Fibroblast of skin of scalp (primary cell): ENCODE data around the gene TEX14.

Experiments used
- DNase-seq: peaks from one replicate; pipeline ENCODE4 v3.0.0-alpha.2; 2013

The TEX14 gene

DNA sequence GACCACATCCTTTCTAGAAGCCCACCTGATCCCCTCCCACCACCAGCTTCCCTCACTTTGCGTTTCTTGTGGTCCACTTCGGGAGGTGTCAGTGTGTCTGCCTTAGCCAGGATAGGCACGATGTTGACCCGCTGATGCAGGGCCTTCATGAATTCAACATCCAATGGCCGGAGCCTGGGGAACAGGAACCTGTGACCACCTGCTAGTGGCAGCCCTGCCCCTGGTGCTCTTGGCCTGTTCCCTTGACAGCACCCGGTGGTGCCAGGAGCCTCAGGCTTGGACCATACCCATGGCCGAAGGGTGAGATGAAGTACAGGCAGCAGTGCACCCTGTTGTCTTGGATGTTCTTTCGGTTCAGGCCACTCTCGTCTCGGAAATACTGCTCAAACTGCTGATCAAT lies 170.2 kb downstream of the TEX14 start:
- no peak for DNase-seq

DNA sequence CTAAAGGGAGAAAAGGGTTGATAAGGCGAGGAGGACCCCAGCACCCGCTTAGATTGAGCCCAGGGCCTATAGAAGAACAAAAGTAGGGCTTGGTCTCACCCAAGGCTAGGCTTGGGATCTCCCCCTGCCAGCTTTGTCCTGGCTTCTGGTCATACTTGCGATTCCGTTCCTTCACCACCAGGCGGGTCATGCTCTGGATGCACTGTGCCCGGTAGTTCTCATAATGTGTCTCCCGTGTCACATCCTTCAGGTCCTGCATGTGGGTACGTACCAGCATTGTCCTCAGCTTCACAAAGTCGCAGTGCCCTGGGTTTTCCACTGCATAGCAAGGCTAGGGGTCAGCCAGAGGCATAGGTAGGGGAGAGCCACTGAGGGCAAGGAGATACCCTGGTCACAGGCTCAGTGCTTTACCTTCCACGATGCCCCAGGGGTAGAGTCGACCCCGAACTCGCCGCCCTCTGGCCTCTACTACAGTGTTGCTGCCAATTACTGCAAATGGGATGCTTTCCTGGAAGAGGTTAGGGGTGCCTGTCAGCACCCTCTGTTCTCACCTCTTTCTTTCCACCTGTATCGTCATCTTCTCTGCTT lies 170.9 kb downstream of the TEX14 start:
- peak; percentile 45 for DNase-seq

GRCh38 chr17:58517928-58518609 lies 173.8 kb downstream of the TEX14 start:
- DNase-seq, result peak; percentile 100

DNA sequence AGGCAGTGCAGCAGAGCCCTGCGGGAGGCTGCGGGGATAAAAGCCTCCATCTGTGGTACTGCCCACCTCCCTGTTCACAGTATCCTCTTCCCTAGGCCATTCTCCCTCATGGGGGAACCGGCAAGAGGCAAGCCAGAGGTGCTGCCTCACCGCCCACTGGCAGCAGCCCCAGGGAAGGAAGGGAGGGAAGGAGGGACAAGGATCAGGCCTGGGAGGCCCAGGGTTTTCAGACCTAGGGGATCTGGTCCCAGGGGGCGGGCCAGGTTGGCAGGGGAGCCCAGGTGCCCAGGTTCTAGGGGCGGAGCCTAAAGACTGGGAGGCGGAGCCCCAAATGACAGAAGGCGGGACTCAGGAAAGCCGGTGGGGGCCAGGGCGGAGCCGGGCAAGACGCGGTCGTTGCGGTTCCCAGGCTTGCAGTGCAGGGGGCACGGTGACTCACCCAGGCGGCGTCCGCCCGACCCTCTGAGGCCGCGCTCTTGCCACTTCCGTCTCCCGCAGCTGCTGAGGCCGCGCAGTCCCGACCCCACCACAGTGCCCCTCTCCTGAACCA lies 174.4 kb downstream of the TEX14 start:
- no peak for DNase-seq

GRCh38 chr17:58516644-58517377 lies 175.0 kb downstream of the TEX14 start:
- no peak for DNase-seq

GRCh38 chr17:58515286-58515685 lies 176.6 kb downstream of the TEX14 start:
- DNase-seq, result no peak

GRCh38 chr17:58514770-58515157 lies 177.1 kb downstream of the TEX14 start:
- DNase-seq, result no peak

GRCh38 chr17:58513965-58514769 lies 177.7 kb downstream of the TEX14 start, which contains the start of gene MTMR4:
Gene MTMR4, minus strand, starts transcription at chr17:58514638. Its CDS starts 231 bp downstream, at chr17:58514407.
- peak; percentile 79 for DNase-seq

DNA sequence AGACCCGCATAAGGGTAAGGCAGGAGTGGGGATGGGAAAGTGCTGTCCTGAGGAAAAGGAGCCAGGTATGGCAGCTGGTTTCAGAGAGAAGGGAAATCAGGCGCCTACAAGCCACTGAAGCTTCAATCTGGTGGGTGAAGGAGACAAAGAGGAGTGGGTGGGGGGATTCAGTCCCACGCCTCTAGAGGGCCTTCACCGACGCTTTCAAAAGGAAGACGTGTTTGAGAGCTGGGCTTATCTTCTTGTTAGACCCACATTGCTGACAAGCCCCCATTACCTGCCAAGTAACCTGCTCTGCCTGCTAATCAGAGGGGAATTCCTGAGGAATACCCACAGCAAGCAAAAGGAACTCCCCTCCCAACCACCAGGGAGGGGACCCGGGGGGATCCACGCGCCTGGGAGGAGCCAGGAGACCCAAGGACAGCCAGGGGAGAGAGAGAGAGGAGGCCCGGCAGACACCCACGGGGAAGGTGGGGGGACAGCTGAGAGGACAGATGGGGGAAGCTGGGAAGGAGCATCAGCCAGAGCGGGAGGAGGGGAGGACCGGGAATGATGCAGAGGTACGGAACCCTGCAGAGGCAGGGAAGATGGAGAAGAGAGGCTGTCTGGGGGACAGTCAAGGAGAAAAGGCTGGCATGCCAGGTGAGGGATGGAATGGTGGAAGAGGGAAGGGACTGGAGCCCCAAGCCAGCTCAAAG lies 178.4 kb downstream of the TEX14 start:
- no peak for DNase-seq

GRCh38 chr17:58510075-58510474 lies 181.8 kb downstream of the TEX14 start:
- no peak for DNase-seq

- DNase-seq, result no peak
Observed at GRCh38 chr17:58508341-58509067, 183.3 kb downstream of the TEX14 start.

DNA sequence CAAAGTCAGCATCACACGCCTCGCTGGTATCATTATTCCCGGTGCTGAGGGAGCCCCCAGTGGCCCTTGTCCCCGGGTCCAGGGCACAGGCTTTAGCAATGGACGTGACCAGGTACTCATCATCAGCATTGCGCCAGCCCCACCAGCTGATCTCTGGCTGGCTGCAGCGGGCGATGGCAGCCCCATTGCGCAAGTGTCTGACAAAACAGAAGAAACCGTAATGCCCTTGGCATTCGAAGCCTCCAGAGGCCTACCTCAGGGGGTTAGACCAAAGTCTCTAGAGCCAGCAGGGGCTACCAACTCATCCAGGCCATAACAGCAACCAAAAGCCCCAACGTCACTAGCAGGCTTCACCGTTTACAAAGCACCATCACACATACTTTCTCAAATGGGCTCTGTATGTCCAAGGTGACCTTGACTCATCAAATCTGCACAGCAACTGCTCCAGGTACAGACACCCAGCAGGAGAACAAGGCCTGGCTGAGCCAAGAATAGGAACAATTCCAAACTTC lies 184.7 kb downstream of the TEX14 start:
- no peak for DNase-seq
